PC-9 (cell line): ENCODE data around the gene SFT2D1. TPM values are rescaled to one million over a fixed set of nuclear protein-coding genes. Genes with fewer than 3 reads are reported as not detected.

Experiments
- BruUV-seq: library from RNA; stranded (reverse); fragments of 400-500 nt; replicated peaks from 2 replicates; lab custom pipeline; 2021; lab: Mats Ljungman, UMichigan
- CTCF ChIA-PET: fragments of 300-600 bp; sonication (Branson Sonifier 250); formaldehyde crosslinking; loops from one replicate; lab custom pipeline; 2022; ENCODE audit warnings: antibody characterized with exemption; lab: Charles Lee
- POLR2A ChIA-PET: fragments of 300-600 bp; sonication (Branson Sonifier 250); formaldehyde crosslinking; loops from one replicate; lab custom pipeline; 2022; ENCODE audit warnings: antibody characterized with exemption; ENCODE audit not compliant: unreplicated experiment; lab: Charles Lee
- DNase-seq, 2 experiments: peaks; one replicate each; pipeline versions ENCODE4 v3.0.0 to v3.0.0-alpha.2; 2015 to 2022; ENCODE audit warnings: mixed read lengths in 1 of 2
- H2AFZ ChIP-seq: fragments of 200-600 bp; sonication (generic); 2 replicates; pipeline ENCODE4 v1.8.1; 2017; ENCODE audit warnings: antibody characterized with exemption
- H3F3A ChIP-seq: fragments of 200-600 bp; sonication (generic); 2 replicates; pipeline ENCODE4 v1.8.1; 2017; ENCODE audit warnings: antibody characterized with exemption, mild to moderate bottlenecking, low read depth; ENCODE audit not compliant: insufficient read depth
- H3K27ac ChIP-seq: fragments of 200-600 bp; sonication (generic); 2 replicates; pipeline ENCODE4 v1.6.1; 2016; ENCODE audit warnings: mixed run types
- H3K27me3 ChIP-seq: fragments of 200-600 bp; sonication (generic); 2 replicates; pipeline ENCODE4 v1.6.1; 2016; ENCODE audit warnings: low read depth, mixed run types; ENCODE audit not compliant: insufficient read depth
- H3K36me3 ChIP-seq: fragments of 200-600 bp; sonication (generic); 2 replicates; pipeline ENCODE4 v1.6.1; 2016; ENCODE audit warnings: low read depth, mixed run types
- H3K4me1 ChIP-seq: fragments of 200-600 bp; sonication (generic); replicated peaks from 2 replicates; pipeline ENCODE4 v1.6.1; 2016; ENCODE audit warnings: mixed run types; ENCODE audit not compliant: insufficient read depth
- H3K4me2 ChIP-seq: fragments of 200-600 bp; sonication (generic); 2 replicates; pipeline ENCODE4 v1.6.1; 2017; ENCODE audit warnings: mixed run types
- H3K4me3 ChIP-seq: fragments of 200-600 bp; sonication (generic); 2 replicates; pipeline ENCODE4 v1.6.1; 2016; ENCODE audit warnings: mixed run types
- H3K79me2 ChIP-seq: fragments of 200-600 bp; sonication (generic); 2 replicates; pipeline ENCODE4 v1.6.1; 2017; ENCODE audit warnings: low read depth, mixed run types
- H3K9me2 ChIP-seq: fragments of 200-600 bp; sonication (generic); 2 replicates; pipeline ENCODE4 v1.8.1; 2017; ENCODE audit warnings: mild to moderate bottlenecking; ENCODE audit not compliant: insufficient read depth
- H3K9me3 ChIP-seq: fragments of 200-600 bp; sonication (generic); 2 replicates; pipeline ENCODE4 v1.8.1; 2016; ENCODE audit warnings: low read depth; ENCODE audit not compliant: insufficient read depth
- H4K20me1 ChIP-seq: fragments of 200-600 bp; sonication (generic); 2 replicates; pipeline ENCODE4 v1.8.1; 2017; ENCODE audit not compliant: insufficient read depth
- CTCF ChIP-seq: fragments of 200-600 bp; sonication (generic); conservative IDR thresholded peaks from 2 replicates; pipeline ENCODE4 v1.6.1; 2017; ENCODE audit warnings: mixed run types, antibody characterized with exemption, mild to moderate bottlenecking, moderate library complexity
- EZH2 ChIP-seq: fragments of 200-600 bp; sonication (generic); IDR thresholded peaks from 2 replicates; pipeline ENCODE4 v1.8.0; 2017; ENCODE audit warnings: antibody characterized with exemption, low read depth
- intact Hi-C: fragments of 100-400 bp; cut with micrococcal nuclease; formaldehyde crosslinking; loops from one replicate; pipeline ENCODE4 v1.10.0; 2022; ENCODE audit not compliant: unreplicated experiment
- total RNA-seq: library from RNA; stranded (reverse); gene quantifications from 2 replicates; pipeline ENCODE4 v1.2.3, GENCODE V29; 2021

SFT2D1 gene
- total RNA-seq, 1 experiment from 2014 or later = 39.9 TPM

- Histone ChIP-seq H3F3A (no peaks in the 10 kb centered on the region), H3K9me3 (no peaks in the 10 kb centered on the region), H2AFZ (no peak overlapping the region), H3K4me3 (no peak overlapping the region), H3K36me3 (no peaks in the 10 kb centered on the region), H3K79me2 (peaks cover 33% of the 10 kb centered on the region), H3K4me1 (no peaks in the 10 kb centered on the region), H4K20me1 (peaks cover 68% of the 10 kb centered on the region), H3K4me2 (no peak overlapping the region), H3K9me2 (no peaks in the 10 kb centered on the region), H3K27ac (no peak overlapping the region), H3K27me3 (no peaks in the 10 kb centered on the region)
- CTCF ChIA-PET = no interaction called here
- BruUV-seq = no TSS peak
- TF ChIP-seq EZH2 = no peak
- TF ChIP-seq CTCF = no peak
- POLR2A ChIA-PET = no interaction called here
- DNase-seq = no peak
- intact Hi-C loops = no loop called here
Measured at GRCh38 chr6:166330612-166331011, 11.7 kb downstream of the SFT2D1 start.

- CTCF ChIA-PET = no interaction called here
- no peak for DNase-seq
- Histone ChIP-seq H2AFZ (no peak overlapping the region), H3K4me2 (no peak overlapping the region), H3K36me3 (no peaks in the 10 kb centered on the region), H3K27ac (no peak overlapping the region), H3K4me3 (no peak overlapping the region), H3F3A (peaks cover 8% of the 10 kb centered on the region; the same call in 1 of the 2 replicates), H4K20me1 (peaks cover 31% of the 10 kb centered on the region), H3K9me2 (no peaks in the 10 kb centered on the region), H3K9me3 (no peaks in the 10 kb centered on the region), H3K27me3 (no peaks in the 10 kb centered on the region), H3K4me1 (no peaks in the 10 kb centered on the region), H3K79me2 (peaks cover 3% of the 10 kb centered on the region; the same call in 1 of the 2 replicates)
- intact Hi-C loops = no loop called here
- TF ChIP-seq EZH2 = no peak
- TF ChIP-seq CTCF = no peak
- BruUV-seq = no TSS peak
- POLR2A ChIA-PET = no interaction called here
Measured at GRCh38 chr6:166325383-166326042, 16.8 kb downstream of the SFT2D1 start.

GRCh38 chr6:166323395-166323794 lies 18.9 kb downstream of the SFT2D1 start:
- CTCF ChIA-PET = no interaction called here

More at GRCh38 chr6:166323395-166323794, 18.9 kb downstream of the SFT2D1 start:
- DNase-seq = no peak
- Histone ChIP-seq H2AFZ (no peak overlapping the region), H3K4me3 (no peak overlapping the region), H3F3A (peaks cover 8% of the 10 kb centered on the region; the same call in 1 of the 2 replicates), H3K27me3 (no peaks in the 10 kb centered on the region), H3K9me2 (no peaks in the 10 kb centered on the region), H3K27ac (no peak overlapping the region), H3K4me1 (no peaks in the 10 kb centered on the region), H3K36me3 (no peaks in the 10 kb centered on the region), H3K9me3 (no peaks in the 10 kb centered on the region), H3K4me2 (no peak overlapping the region), H3K79me2 (no peaks in the 10 kb centered on the region), H4K20me1 (peaks cover 16% of the 10 kb centered on the region)
- POLR2A ChIA-PET = no interaction called here
- BruUV-seq = no TSS peak
- intact Hi-C loops = no loop called here
- TF ChIP-seq CTCF = no peak
- TF ChIP-seq EZH2 = no peak
